Fibroblast of villous mesenchyme (primary cell): ENCODE data around the gene CD69. TPM values are rescaled to one million over a fixed set of nuclear protein-coding genes. Genes with fewer than 3 reads are reported as not detected.

ENCODE experiments used
- DNase-seq: peaks from one replicate; pipeline ENCODE4 v3.0.0-alpha.2; 2010; ENCODE audit warnings: low read depth
- H3K4me3 ChIP-seq: 2 replicates; pipeline ENCODE4 v1.5.1; 2011; ENCODE audit warnings: low read depth, mild to moderate bottlenecking, low read length
- CTCF ChIP-seq: IDR thresholded peaks from 2 replicates; pipeline ENCODE4 v1.5.1; 2012; ENCODE audit warnings: low read depth, mild to moderate bottlenecking, low read length; ENCODE audit not compliant: insufficient read depth
- total RNA-seq: library from RNA; depleted of rRNA; stranded (reverse); fragments of >200 nt; gene quantifications from 2 replicates; pipeline ENCODE4 v1.2.3, GENCODE V29; 2012

The CD69 gene
- total RNA-seq, 1 donor: not detected

- no peak for TF ChIP-seq CTCF
- peak; percentile 67 for DNase-seq
- no peak overlapping the region for H3K4me3 ChIP-seq
These were observed 23.6 kb downstream of the CD69 start for GRCh38 chr12:9736936-9737705.

DNA sequence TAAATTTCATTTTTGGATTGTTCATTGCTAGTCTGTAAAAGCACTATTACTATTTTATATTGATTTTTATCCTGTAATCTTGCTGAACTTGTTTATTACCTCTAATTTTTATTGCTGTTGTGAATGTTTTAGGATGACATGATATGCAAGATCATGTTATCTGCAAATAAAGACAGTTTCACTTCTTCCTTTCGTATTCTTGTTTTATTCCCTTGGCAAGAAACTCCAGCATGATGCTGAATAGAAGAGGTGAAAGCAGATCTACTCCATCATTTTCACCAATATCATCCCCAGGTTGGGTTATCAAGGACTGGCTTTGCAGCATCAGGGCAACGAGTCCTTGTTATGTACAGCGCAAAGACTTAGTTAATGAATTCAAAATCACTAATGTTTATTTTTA is 25.1 kb downstream of the CD69 start:
- TF ChIP-seq CTCF: no peak
- H3K4me3 ChIP-seq: no peak overlapping the region
- DNase-seq: no peak

- TF ChIP-seq CTCF: no peak
- no peak for DNase-seq
- no peak within 1 kb of the TSS for H3K4me3 ChIP-seq
These were observed 27.7 kb downstream of the CD69 start, which contains the start of gene CLECL1 for GRCh38 chr12:9732921-9733461. CLECL1 (minus strand) TSS chr12:9733097.

GRCh38 chr12:9731797-9732196 is 28.9 kb downstream of the CD69 start:
- DNase-seq: no peak
- TF ChIP-seq CTCF: no peak
- H3K4me3 ChIP-seq: no peak overlapping the region

- no peak overlapping the region for H3K4me3 ChIP-seq
- no peak for DNase-seq
- TF ChIP-seq CTCF: no peak
These were observed 29.3 kb downstream of the CD69 start for GRCh38 chr12:9731393-9731792.

- TF ChIP-seq CTCF: no peak
- DNase-seq: no peak
- H3K4me3 ChIP-seq: no peak overlapping the region
These were observed 30.1 kb downstream of the CD69 start for GRCh38 chr12:9730591-9730990.
